ENCODE data around the gene ZNF439. TPM values are rescaled to one million over a fixed set of nuclear protein-coding genes. Genes with fewer than 3 reads are reported as not detected.

The ZNF439 gene
- total RNA-seq, 1 experiment from 2014 or later: 3.3 TPM

- no peaks in the 10 kb centered on the region for H3K4me1 Mint-ChIP-seq
- H3K23ac ChIP-seq (ENCODE audit: insufficient read length, low read depth, low read length): no peak overlapping the region
Measured at GRCh38 chr19:11860721-11861120, 12.2 kb downstream of the ZNF439 start.

More at GRCh38 chr19:11860721-11861120, 12.2 kb downstream of the ZNF439 start:
- no peak for DNase-seq
- Histone ChIP-seq H4K20me1 (ENCODE audit: control insufficient read depth, insufficient read depth, insufficient read length) (no peaks in the 10 kb centered on the region), H3K56ac (ENCODE audit: insufficient read length, low read depth, low read length) (no peak overlapping the region), H3K4me1 (ENCODE audit: insufficient read depth, low read length) (no peaks in the 10 kb centered on the region), H3K4me2 (ENCODE audit: insufficient read depth, insufficient read length, low read length) (no peak overlapping the region), H2BK12ac (ENCODE audit: insufficient read length, low read depth, low read length) (no peak overlapping the region), H3K79me1 (ENCODE audit: insufficient read depth, low read depth, low read length, poor library complexity, severe bottlenecking) (no peaks in the 10 kb centered on the region), H3K23me2 (ENCODE audit: insufficient read length, low read depth, low read length, poor library complexity, severe bottlenecking) (no peaks in the 10 kb centered on the region), H3K18ac (ENCODE audit: insufficient read length, low read depth, low read length) (no peak overlapping the region), H3K4ac (ENCODE audit: low read depth, low read length) (no peak overlapping the region), H3T11ph (ENCODE audit: low read length) (no peak overlapping the region), H2AFZ (ENCODE audit: low read length) (no peak overlapping the region), H3K27ac (ENCODE audit: insufficient read length, low read depth, low read length) (no peak overlapping the region), H3K14ac (ENCODE audit: insufficient read depth, low read length) (no peak overlapping the region), H4K5ac (ENCODE audit: insufficient read length, low read depth, low read length) (no peak overlapping the region), H2BK5ac (ENCODE audit: insufficient read length, low read length) (no peak overlapping the region), H2BK120ac (ENCODE audit: low read depth, low read length, poor library complexity, severe bottlenecking) (no peak overlapping the region), H3K79me2 (ENCODE audit: insufficient read depth, low read length) (no peaks in the 10 kb centered on the region), H4K8ac (replicated peaks; ENCODE audit: insufficient read length, low read depth, low read length) (no peak overlapping the region), H3K9me3 (ENCODE audit: control insufficient read depth, low read depth, low read length) (peaks cover 12% of the 10 kb centered on the region), H3K9ac (ENCODE audit: extremely low read depth, insufficient read length, low read length) (no peak overlapping the region), H2BK15ac (ENCODE audit: low read depth, low read length) (no peak overlapping the region), H4K91ac (ENCODE audit: insufficient read length, low read depth, low read length) (no peak overlapping the region), H2BK20ac (ENCODE audit: low read depth, low read length, poor library complexity, severe bottlenecking) (no peak overlapping the region), H2AK5ac (ENCODE audit: insufficient read length, low read length) (no peak overlapping the region), H3K27me3 (ENCODE audit: insufficient read depth, low read length) (no peaks in the 10 kb centered on the region)
- Mint-ChIP-seq H3K27ac (no peak overlapping the region; a peak in 1 of 7 replicates), H3K9me3 (peaks cover 62 to 75% of the 10 kb centered on the region in 2 experiments), H3K36me3 (ENCODE audit: insufficient read depth in 1 of 3, low read depth in 3 of 3) (peaks cover 0 to 17% (median 2%) of the 10 kb centered on the region in 3 experiments; a peak in 4 of 7 replicates), H3K27me3 (ENCODE audit: low read depth) (peaks cover 7% of the 10 kb centered on the region), H3K4me3 (no peak overlapping the region)
- no peak for TF ChIP-seq CTCF (conservative IDR thresholded peaks at IDR 0.05)
- WGBS (ENCODE audit: extremely low coverage, insufficient read length, low lambda C conversion rate): no CpG with 5 or more reads among the region's 7 CpGs
